GM13976 (cell line): ENCODE results near the gene SLC35B2.

ENCODE experiments used
- DNase-seq: peaks from one replicate; pipeline ENCODE4 v3.0.0; 2012; ENCODE audit warnings: low spot score
- in situ Hi-C: fragments of 300-500 bp; cut with MboI; formaldehyde crosslinking; loops from one replicate; pipeline ENCODE4 v1.12.0; 2022; ENCODE audit warnings: low sequenced_read_pairs, mixed read lengths, inconsistent platforms; ENCODE audit not compliant: unreplicated experiment
- TF ChIP-seq, protein P1 (sequence below): IDR thresholded peaks from 2 replicates; pipeline ENCODE4 v1.5.1; 2012; ENCODE audit warnings: borderline replicate concordance, mild to moderate bottlenecking; ENCODE audit not compliant: insufficient read depth; ENCODE audit errors: extremely low read depth, missing control alignments, control extremely low read depth

SLC35B2 gene

DNA sequence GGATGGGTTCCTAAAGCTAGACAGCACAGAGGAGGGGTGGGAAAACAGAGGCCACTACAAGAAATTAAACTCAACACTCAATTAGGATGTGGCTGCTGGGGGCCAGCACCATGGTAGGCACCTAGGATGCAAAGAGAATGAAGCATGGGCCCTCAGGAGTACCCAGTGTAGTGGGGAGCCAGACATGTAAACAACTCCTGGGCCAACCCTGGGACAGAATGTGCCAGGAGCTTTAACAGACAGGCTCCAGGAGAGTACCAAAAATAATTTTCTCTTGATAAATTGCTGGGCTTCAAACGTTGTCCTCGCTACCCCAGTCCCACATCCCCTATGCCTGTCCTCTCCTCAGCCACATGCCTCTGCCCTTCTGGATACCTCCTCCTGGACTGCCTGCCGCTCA lies 14.6 kb upstream of the SLC35B2 start:
- in situ Hi-C loops, result no loop called here
- DNase-seq, result no peak
- TF ChIP-seq, protein P1, sequence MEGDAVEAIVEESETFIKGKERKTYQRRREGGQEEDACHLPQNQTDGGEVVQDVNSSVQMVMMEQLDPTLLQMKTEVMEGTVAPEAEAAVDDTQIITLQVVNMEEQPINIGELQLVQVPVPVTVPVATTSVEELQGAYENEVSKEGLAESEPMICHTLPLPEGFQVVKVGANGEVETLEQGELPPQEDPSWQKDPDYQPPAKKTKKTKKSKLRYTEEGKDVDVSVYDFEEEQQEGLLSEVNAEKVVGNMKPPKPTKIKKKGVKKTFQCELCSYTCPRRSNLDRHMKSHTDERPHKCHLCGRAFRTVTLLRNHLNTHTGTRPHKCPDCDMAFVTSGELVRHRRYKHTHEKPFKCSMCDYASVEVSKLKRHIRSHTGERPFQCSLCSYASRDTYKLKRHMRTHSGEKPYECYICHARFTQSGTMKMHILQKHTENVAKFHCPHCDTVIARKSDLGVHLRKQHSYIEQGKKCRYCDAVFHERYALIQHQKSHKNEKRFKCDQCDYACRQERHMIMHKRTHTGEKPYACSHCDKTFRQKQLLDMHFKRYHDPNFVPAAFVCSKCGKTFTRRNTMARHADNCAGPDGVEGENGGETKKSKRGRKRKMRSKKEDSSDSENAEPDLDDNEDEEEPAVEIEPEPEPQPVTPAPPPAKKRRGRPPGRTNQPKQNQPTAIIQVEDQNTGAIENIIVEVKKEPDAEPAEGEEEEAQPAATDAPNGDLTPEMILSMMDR, result no peak

DNA sequence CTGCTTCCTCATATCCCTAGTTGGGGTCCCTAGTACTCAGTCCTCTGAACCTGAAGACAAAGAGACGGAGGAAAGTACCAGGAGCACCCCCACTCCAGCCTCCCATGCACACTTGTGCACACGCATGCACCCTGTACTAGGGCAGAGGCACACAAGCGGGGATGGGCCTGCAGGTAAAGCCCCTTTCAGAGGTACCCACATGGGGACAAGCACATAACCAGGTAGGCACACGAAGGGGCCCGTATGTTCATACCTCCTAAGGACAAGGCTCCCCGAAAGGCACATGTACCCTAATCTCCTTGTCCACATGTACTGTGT lies 14.0 kb upstream of the SLC35B2 start:
- in situ Hi-C loops, result no loop called here

DNA sequence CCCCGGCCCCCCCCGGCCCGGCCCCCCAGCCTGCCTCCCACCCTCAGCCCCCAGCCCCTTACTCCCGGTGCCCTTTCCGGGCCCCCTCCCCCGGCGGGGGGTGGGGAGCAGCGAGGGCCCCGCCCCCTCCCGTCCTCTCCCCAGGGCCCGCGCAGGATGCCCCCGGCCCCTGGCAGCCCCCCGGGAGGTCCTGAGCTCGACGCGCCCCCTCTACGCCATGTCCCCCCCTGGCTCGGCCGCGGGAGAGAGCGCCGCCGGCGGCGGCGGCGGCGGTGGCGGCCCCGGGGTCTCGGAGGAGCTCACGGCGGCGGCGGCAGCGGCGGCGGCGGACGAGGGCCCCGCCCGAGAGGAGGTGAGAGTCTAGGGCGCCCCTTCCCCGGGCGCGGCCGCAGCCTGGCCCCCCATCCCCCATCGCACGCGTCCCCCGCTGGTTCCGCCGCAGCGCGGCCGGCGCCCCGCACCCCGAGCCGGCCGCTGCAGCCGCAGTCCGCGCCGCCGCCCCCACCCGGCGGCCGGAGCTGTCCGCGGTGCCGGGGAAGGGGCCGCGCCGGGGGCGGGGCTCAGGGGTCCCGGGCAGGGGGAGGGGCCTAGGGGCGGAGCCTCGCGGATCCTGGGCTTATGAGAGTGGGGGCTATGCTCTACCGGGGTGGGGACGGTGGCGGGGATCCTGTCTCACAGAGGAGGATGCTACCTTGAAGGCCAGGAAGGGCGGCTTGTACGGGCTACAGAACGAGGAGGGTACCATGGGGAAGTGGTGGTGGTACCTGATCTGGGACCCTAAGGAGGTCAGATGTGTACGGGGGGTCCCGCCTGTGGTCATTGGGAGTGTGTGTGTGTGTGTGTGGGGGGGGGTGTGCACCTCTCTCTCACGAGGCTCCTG lies 13.4 kb upstream of the SLC35B2 start:
- DNase-seq, result no peak
- TF ChIP-seq, protein P1, result no peak
- in situ Hi-C loops, result no loop called here

More for the DNA sequence above, 14.0 kb upstream of the SLC35B2 start:
- TF ChIP-seq, protein P1, result no peak
- no peak for DNase-seq

DNA sequence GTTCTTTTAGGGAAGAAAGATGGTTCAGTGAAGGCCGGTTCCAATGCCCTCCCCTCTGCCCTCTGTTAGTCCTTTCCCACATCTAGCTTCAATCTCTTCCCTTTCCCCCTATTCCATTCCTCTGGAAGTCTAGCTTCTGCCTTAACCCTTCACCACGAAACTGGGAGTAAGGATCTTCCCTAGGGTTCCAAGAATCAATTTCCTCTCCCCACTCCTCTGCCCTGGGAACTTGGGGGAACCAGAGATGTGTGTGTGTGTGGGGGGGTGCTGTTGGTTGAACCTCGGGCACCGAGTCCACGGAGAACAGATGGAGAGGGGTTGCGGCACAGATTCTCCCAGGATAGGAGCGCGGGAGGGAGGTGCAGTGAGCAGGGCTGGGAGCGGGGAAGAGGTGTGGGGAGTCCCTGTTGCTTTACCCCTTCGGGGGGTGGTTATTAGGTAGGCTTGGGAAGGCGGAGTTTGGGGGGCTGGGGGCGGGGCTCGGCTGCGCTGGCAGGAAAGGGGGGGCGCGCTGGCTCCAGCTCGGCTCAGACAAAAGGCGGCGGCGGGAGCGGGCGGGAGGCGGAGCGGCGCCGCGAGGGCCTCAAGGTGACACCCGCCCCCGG lies 12.7 kb upstream of the SLC35B2 start, which contains the start of gene TMEM151B:
Gene TMEM151B (plus strand): TSS at position 530 of the 605 bp plus-strand sequence. CDS start 293 bp downstream, outside the sequence.
- TF ChIP-seq, protein P1, result no peak
- DNase-seq, result no peak
- in situ Hi-C loops, result no loop called here

DNA sequence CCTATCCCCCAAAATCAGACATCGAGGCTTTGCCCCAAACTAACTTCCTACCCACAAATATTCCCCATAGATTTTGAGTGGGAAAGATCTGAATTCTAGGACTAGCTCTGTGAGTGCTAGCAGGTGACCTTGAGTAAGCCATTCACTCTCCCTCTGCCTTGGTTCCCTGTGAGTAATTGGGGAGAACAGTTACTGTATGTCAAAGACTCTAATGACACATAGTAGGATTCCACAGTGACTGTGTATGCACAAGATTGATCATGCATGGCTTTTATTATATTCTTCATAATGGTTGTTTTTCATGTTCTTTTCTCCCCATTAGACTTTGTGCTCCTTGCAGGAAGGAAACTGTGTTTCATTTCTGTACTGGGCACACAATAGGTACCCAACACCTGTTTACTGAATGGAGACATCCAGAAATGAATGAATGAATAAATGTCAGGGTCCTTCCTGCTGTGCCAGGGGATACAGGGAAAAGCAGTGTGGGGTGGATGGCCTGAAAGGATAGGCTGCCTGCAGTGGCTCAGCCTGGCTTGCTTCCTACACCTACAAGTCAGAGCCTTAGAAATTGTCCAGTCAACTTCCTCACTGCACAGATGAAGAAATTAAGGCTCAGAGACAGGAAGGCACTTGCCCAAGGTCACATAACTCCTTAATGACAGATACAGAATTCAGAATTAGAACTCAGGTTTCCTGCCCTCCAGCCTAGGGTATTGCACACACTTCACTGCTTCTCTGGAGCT lies 12.0 kb upstream of the SLC35B2 start:
- in situ Hi-C loops, result no loop called here
- no peak for DNase-seq
- TF ChIP-seq, protein P1, result no peak

DNA sequence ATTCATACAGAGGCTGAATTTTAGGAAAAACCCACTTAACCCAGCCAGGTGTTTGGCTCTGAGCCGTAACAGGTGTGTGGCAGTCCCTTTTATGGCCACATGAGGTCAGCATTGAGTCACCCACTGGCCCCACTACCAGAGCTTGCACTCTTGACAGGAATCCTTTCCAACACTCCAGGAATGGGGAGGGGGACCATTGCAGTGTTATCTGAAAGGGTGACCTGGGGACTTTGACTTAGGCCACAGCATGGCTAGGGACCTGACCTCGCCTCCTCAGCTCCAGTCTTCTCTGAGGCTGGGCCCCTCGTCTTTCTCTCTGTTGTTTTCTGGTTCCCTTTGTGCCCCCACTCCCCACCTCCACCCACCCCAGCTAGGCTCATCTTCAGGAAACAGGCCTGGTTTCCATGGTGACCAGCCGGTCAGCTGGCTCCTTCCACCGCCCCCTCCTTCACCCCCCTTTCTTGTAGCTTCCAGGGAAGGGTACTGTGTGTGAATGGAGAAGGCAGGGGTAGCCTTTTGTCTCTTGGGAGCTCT lies 10.8 kb upstream of the SLC35B2 start:
- in situ Hi-C loops, result no loop called here

More for the DNA sequence above, 10.8 kb upstream of the SLC35B2 start:
- DNase-seq, result peak; percentile 70
- TF ChIP-seq, protein P1, result peak; percentile 94
